ENCODE results near the gene RITA1. TPM values are rescaled to one million over a fixed set of nuclear protein-coding genes. Genes with fewer than 3 reads are reported as not detected.

RITA1 gene
- total RNA-seq, 2 donors from 2014 or later, result 18.8 to 20.3 TPM

DNA sequence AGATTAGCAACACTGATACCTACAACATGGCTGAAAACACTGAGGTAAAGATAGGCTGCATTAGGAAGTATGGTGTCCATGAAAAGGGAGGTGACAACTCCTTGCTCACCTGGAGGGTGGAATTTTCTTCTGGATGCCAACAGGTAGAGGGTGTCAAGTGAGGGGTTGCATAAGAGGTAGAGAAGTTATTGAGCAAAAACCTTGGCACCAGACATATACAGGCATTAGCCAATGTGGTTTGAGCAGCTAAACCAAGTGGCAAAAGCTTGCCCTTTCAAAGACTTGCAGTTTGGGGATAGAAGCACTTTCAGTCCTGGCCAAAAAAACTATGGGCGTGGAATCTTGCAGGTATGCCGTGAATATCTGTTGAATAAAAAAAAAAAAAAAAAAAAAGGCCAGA is 3.8 kb downstream of the RITA1 start:
- no peak overlapping the region for H3K9ac ChIP-seq (ENCODE audit: extremely low read depth, low read length, poor library complexity, severe bottlenecking)
- WGBS, 2 experiments (ENCODE audit: insufficient coverage in 1 of 2, insufficient read length in 1 of 2), result 96 to 100% methylated on average over 2 of the region's 2 CpGs
- no peak overlapping the region for H3K27ac ChIP-seq (ENCODE audit: low read depth, low read length)
- Mint-ChIP-seq H3K36me3 (ENCODE audit: low read depth) (peaks cover 43% of the 10 kb centered on the region), H3K9me3 (no peaks in the 10 kb centered on the region), H3K27me3 (ENCODE audit: insufficient read depth) (no peaks in the 10 kb centered on the region), H3K4me1 (peaks cover 19% of the 10 kb centered on the region), H3K27ac (no peak overlapping the region), H3K4me3 (no peak overlapping the region)
- H3K27me3 ChIP-seq (ENCODE audit: control insufficient read depth, insufficient read depth, low read length, poor library complexity, severe bottlenecking), result no peaks in the 10 kb centered on the region
- DNase-seq, result no peak
- peaks cover 4% of the 10 kb centered on the region for H3K4me1 ChIP-seq (ENCODE audit: control insufficient read depth, insufficient read depth, low read length)
- H3K4me3 ChIP-seq (ENCODE audit: low read length), result no peak overlapping the region
- TF ChIP-seq, protein P1, sequence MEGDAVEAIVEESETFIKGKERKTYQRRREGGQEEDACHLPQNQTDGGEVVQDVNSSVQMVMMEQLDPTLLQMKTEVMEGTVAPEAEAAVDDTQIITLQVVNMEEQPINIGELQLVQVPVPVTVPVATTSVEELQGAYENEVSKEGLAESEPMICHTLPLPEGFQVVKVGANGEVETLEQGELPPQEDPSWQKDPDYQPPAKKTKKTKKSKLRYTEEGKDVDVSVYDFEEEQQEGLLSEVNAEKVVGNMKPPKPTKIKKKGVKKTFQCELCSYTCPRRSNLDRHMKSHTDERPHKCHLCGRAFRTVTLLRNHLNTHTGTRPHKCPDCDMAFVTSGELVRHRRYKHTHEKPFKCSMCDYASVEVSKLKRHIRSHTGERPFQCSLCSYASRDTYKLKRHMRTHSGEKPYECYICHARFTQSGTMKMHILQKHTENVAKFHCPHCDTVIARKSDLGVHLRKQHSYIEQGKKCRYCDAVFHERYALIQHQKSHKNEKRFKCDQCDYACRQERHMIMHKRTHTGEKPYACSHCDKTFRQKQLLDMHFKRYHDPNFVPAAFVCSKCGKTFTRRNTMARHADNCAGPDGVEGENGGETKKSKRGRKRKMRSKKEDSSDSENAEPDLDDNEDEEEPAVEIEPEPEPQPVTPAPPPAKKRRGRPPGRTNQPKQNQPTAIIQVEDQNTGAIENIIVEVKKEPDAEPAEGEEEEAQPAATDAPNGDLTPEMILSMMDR (conservative IDR thresholded peaks at IDR 0.05), result no peak
- H3K36me3 ChIP-seq (ENCODE audit: control insufficient read depth, insufficient read depth, low read length), result peaks cover 30% of the 10 kb centered on the region
- H3K9me3 ChIP-seq (ENCODE audit: control insufficient read depth, low read length), result no peaks in the 10 kb centered on the region

DNA sequence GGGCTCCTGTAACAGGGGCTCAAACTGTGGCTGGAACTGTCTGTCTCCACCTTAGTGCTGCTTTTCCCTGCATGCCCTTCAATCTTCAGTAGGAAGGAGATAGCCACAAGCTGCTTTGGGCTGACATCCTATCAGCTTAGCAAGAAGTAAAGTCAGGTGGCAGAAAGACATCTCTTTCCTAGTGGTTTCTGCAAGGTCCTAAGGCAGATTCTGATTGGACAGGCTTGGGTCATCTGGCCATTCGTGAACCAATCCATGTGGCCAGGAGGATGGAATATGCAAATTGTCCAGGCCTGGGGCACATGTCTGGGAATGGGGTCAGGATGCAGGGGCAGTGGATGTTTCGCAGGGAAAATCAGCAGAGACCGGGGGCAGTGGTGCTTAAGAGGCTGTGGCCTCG is 5.2 kb downstream of the RITA1 start:
- Mint-ChIP-seq H3K4me3 (no peak overlapping the region), H3K36me3 (ENCODE audit: low read depth) (peaks cover 43% of the 10 kb centered on the region), H3K27me3 (ENCODE audit: insufficient read depth) (no peaks in the 10 kb centered on the region), H3K4me1 (peaks cover 19% of the 10 kb centered on the region), H3K9me3 (no peaks in the 10 kb centered on the region), H3K27ac (no peak overlapping the region)
- Histone ChIP-seq H3K9ac (ENCODE audit: extremely low read depth, low read length, poor library complexity, severe bottlenecking) (no peak overlapping the region), H3K9me3 (ENCODE audit: control insufficient read depth, low read length) (no peaks in the 10 kb centered on the region), H3K36me3 (ENCODE audit: control insufficient read depth, insufficient read depth, low read length) (peaks cover 30% of the 10 kb centered on the region), H3K4me1 (ENCODE audit: control insufficient read depth, insufficient read depth, low read length) (peaks cover 4% of the 10 kb centered on the region), H3K27me3 (ENCODE audit: control insufficient read depth, insufficient read depth, low read length, poor library complexity, severe bottlenecking) (no peaks in the 10 kb centered on the region), H3K27ac (ENCODE audit: low read depth, low read length) (peak overlapping the region; percentile 44), H3K4me3 (ENCODE audit: low read length) (no peak overlapping the region)
- WGBS, 2 experiments (ENCODE audit: insufficient coverage in 1 of 2, insufficient read length in 1 of 2), result 92 to 94% methylated on average over 3 to 4 of the region's 4 CpGs
- peak; percentile 88 for DNase-seq
- TF ChIP-seq, protein P1 (conservative IDR thresholded peaks at IDR 0.05), result no peak

DNA sequence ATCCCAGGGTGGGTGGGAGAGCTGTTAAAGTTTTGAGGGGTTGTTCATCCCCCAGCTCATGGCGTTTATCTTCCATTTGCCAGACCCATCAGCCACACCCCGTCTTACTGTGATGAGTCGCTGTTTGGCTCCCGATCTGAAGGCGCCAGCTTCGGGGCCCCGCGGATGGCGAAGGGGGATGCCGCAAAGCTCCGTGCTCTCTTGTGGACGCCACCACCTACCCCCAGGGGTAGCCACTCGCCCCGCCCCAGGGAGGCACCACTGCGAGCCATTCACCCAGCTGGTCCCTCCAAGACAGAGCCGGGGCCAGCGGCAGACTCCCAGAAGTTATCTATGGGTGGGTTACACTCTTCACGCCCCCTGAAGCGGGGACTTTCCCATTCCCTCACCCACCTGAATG is 5.7 kb downstream of the RITA1 start:
- Mint-ChIP-seq H3K27me3 (ENCODE audit: insufficient read depth) (no peaks in the 10 kb centered on the region), H3K4me1 (peaks cover 17% of the 10 kb centered on the region), H3K36me3 (ENCODE audit: low read depth) (peaks cover 43% of the 10 kb centered on the region), H3K27ac (no peak overlapping the region), H3K4me3 (no peak overlapping the region), H3K9me3 (no peaks in the 10 kb centered on the region)
- TF ChIP-seq, protein P1 (conservative IDR thresholded peaks at IDR 0.05), result no peak
- Histone ChIP-seq H3K36me3 (ENCODE audit: control insufficient read depth, insufficient read depth, low read length) (peaks cover 30% of the 10 kb centered on the region), H3K9me3 (ENCODE audit: control insufficient read depth, low read length) (no peaks in the 10 kb centered on the region), H3K27ac (ENCODE audit: low read depth, low read length) (no peak overlapping the region), H3K4me1 (ENCODE audit: control insufficient read depth, insufficient read depth, low read length) (peaks cover 4% of the 10 kb centered on the region), H3K9ac (ENCODE audit: extremely low read depth, low read length, poor library complexity, severe bottlenecking) (no peak overlapping the region), H3K27me3 (ENCODE audit: control insufficient read depth, insufficient read depth, low read length, poor library complexity, severe bottlenecking) (no peaks in the 10 kb centered on the region), H3K4me3 (ENCODE audit: low read length) (no peak overlapping the region)
- WGBS, 2 experiments (ENCODE audit: insufficient coverage in 1 of 2, insufficient read length in 1 of 2), result 95 to 98% methylated on average over 17 to 19 of the region's 19 CpGs
- no peak for DNase-seq
